ENCODE measurements around the gene DFFA.
A peak's percentile ranks its signal among the peaks of the same experiment; 100 is the strongest.

The DFFA gene

DNA sequence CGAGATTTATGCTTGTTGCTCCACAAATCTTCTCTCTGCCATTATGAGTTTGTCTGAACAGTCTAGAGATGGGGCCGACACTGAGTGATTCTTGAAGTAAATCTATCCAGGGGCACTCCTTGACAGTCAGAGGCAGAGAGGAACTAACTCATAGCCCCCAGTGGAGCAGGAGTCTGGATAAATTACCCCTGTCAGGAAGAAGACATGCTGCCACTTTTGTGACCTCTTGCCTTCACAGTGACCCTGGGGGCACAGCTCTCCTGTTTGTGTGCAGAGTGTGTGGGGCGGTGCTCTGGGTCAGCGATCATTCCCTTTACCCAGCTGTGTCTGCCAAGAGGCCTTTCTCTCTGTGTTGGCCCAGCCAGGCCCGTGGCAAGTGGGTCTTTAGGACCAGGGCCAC lies 31.9 kb upstream of the DFFA start:
- H3K4me3 ChIP-seq (ENCODE audit: low read depth, low read length), result no peak overlapping the region

GRCh38 chr1:10502206-10502605 lies 29.9 kb upstream of the DFFA start:
- TF ChIP-seq, protein P1, sequence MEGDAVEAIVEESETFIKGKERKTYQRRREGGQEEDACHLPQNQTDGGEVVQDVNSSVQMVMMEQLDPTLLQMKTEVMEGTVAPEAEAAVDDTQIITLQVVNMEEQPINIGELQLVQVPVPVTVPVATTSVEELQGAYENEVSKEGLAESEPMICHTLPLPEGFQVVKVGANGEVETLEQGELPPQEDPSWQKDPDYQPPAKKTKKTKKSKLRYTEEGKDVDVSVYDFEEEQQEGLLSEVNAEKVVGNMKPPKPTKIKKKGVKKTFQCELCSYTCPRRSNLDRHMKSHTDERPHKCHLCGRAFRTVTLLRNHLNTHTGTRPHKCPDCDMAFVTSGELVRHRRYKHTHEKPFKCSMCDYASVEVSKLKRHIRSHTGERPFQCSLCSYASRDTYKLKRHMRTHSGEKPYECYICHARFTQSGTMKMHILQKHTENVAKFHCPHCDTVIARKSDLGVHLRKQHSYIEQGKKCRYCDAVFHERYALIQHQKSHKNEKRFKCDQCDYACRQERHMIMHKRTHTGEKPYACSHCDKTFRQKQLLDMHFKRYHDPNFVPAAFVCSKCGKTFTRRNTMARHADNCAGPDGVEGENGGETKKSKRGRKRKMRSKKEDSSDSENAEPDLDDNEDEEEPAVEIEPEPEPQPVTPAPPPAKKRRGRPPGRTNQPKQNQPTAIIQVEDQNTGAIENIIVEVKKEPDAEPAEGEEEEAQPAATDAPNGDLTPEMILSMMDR (conservative IDR thresholded peaks at IDR 0.05; ENCODE audit: low read depth, low read length), result no peak
- no peak for DNase-seq (ENCODE audit: low read depth)
- no peak overlapping the region for H3K4me3 ChIP-seq (ENCODE audit: low read depth, low read length)

More for the DNA sequence above, 31.9 kb upstream of the DFFA start:
- DNase-seq (ENCODE audit: low read depth), result no peak
- TF ChIP-seq, protein P1 (conservative IDR thresholded peaks at IDR 0.05; ENCODE audit: low read depth, low read length), result no peak

- no peak overlapping the region for H3K4me3 ChIP-seq (ENCODE audit: low read depth, low read length)
- DNase-seq (ENCODE audit: low read depth), result no peak
These were observed 25.9 kb upstream of the DFFA start for GRCh38 chr1:10498231-10498630.

GRCh38 chr1:10497109-10497508 lies 24.8 kb upstream of the DFFA start:
- TF ChIP-seq, protein P1 (conservative IDR thresholded peaks at IDR 0.05; ENCODE audit: low read depth, low read length), result no peak
- no peak overlapping the region for H3K4me3 ChIP-seq (ENCODE audit: low read depth, low read length)
- no peak for DNase-seq (ENCODE audit: low read depth)

More at GRCh38 chr1:10498231-10498630, 25.9 kb upstream of the DFFA start:
- TF ChIP-seq, protein P1 (conservative IDR thresholded peaks at IDR 0.05; ENCODE audit: low read depth, low read length), result no peak

DNA sequence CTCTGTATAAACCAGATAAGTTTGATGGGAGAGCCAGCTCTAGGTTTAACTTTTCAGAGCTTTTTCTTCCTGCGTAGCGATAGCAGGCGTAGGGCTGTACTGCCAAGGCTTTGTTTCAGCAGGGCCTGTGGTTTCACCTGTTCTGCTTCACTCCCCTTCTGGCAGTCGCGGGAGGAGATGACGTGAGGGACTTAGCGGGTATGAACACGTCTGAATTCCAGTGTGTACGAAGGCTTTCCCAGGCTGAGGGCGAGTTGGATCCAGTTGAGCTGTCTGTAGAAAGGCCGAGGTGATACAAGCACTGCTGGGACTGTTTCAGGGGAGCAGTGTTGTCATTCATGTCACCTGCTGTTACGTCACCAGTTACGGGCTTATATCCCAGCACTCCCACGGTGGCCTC lies 23.6 kb upstream of the DFFA start:
- H3K4me3 ChIP-seq (ENCODE audit: low read depth, low read length), result no peak overlapping the region

DNA sequence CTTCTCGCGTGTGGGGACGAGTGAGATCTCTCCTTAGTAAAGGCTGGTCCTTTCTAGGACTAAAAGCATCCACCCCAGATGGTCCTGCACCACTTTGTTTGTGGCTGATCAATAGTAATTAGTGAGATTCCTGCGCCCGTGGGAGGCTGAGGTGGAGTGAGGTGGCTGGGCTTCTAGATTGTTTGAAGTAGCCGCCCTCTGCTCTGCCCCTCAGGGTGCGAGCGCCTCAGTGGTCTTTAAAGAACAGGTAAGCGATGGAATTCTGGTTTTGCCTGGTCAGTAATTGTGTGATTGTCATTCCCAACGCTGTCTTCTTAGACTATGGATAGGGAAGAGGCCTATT lies 23.1 kb upstream of the DFFA start:
- no peak overlapping the region for H3K4me3 ChIP-seq (ENCODE audit: low read depth, low read length)
- TF ChIP-seq, protein P1 (conservative IDR thresholded peaks at IDR 0.05; ENCODE audit: low read depth, low read length), result no peak
- DNase-seq (ENCODE audit: low read depth), result no peak

More for the DNA sequence above, 23.6 kb upstream of the DFFA start:
- DNase-seq (ENCODE audit: low read depth), result no peak
- TF ChIP-seq, protein P1 (conservative IDR thresholded peaks at IDR 0.05; ENCODE audit: low read depth, low read length), result no peak

DNA sequence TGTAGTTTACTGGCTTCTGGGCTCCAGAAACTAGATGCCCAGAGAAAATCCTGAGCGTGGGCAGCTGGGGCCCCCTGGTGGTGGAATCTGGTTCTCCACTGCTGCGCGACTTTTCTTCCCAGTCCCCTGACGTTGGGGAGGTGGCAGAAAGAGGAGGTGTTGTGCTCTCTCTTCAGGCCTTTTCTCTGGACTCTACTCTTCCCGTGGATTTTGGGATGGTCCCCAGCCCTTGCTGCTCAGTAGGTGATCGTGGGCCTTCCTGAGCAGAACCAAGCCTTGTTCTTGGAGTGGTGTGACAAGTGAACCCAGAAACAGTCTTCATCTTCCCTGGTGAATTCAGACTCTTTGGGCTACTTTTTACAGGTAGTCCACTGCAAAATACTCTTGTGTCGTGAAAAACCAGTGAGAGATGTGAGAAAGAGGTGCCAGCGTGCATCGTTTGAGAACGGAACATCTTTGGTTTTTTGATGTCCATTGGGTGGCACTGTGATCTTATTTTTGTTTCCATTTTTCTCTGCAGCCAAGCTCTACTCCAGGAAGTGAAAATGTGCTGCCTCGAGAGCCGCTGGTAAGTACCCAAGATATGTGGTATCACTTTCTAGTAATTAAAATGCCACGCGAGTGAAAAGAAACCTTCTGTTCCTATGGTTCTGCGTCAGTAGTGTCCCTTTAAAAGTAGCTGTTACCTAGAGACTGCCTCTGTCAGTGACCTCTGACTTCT lies 22.6 kb upstream of the DFFA start:
- DNase-seq (ENCODE audit: low read depth), result peak; percentile 74
- TF ChIP-seq, protein P1 (conservative IDR thresholded peaks at IDR 0.05; ENCODE audit: low read depth, low read length), result peak; percentile 89
- peak overlapping the region; percentile 39 for H3K4me3 ChIP-seq (ENCODE audit: low read depth, low read length)
